NCI-H1436 (cell line): Measurements from ENCODE around the gene DNASE2.

Experiments used
- DNase-seq: peaks from one replicate; lab custom pipeline; 2025; lab: John Stamatoyannopoulos, UW

DNASE2 gene

GRCh38 chr19:12886651-12886968 lies 5.4 kb upstream of the DNASE2 start:
- no peak for DNase-seq

DNA sequence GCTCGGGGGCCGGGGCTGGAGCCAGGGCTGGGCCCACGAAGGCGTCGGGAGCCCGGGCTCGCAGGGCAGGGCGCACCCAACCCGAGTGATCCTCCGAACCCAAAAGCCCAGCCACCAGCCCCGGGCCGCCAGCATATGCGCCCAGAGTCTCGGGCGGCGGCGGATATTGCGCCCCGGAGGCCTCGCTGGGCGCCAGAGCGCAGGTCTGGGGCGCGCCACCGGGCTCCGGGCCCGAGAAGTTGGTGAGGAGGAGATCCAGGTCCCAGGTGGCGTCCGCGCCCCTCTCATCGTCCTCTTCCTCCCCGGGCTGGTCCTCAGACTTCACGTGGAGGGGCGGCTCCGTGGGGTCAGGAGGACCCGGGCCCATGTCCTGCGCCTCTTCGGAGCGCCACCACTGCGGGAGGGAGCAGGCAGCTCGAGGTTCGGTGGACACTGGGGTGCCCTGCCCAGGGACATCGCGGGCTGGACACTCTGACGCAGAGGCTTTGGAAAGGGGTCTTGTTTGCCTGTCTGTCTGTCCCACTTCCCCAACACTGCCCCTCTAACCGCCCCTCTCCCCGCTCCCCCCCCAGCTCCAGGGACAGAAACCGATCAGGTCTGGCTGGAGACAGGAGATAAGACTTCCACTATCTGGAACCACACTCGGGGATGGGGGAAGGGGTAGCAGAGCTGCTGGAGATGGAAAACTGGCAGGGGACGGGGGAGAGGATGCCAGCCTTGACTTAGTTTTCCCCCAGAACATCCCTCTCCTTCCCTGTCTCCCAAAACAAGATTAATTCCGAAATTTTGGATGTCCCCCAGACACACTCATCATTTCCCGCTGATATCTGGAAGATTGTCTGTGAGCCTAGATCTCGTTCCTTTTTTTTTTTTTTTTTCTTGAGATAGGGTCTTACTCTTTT lies 4.8 kb upstream of the DNASE2 start:
- DNase-seq: no peak

DNA sequence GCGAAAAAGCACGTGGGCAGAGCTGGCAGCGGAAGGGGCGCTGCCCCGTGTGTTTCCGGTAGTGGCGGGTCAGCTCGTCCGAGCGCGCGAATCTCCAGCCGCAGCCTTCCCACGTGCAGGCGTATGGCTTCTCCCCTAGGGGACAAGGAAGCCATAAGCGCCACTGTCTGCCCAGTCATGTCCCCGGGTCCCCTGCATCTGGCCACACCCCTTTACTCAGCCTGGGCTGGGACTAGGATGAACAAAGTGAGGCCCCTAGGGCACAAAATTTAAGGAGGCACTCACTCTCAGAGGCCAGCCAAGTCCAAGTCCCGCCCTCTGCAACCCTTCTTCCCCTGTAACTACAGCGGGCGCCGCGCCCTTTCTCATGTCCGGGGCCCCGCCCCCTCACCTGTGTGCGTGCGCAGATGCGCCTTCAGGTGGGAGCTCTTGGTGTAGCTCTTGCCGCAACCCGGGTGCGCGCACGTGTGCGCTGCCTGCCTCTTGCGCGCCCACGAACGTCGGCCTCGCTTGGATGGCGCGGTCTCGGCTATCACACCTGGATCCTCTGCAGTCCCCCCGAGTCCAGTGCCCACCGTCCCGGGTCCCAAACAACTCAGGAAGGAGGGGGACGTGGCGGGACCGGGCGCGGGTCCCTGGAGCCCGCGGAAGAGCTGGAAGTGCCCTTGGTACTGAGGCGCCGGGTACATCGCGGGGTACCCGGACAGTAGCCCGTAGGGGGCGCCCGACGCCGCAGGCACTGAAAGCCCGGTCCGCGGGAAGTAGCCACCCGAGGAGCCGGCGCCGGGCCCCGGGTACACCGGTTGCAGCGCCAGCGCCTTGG lies 3.9 kb upstream of the DNASE2 start:
- peak; percentile 83 for DNase-seq

DNA sequence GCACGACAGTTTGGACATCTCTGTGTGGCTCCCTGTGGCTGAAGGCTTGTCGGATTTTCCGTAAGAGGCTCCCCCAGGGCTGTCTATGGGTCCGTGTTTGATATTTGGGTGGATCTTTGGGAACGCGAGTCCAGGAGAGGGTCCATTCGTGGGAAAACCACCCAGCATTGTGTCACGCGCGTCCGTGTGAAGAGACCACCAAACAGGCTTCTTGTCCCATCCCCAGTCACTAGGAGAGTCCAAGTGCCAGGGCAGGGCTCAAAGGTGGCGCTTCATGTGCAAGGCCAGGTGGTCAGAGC lies 3.3 kb upstream of the DNASE2 start:
- no peak for DNase-seq

DNA sequence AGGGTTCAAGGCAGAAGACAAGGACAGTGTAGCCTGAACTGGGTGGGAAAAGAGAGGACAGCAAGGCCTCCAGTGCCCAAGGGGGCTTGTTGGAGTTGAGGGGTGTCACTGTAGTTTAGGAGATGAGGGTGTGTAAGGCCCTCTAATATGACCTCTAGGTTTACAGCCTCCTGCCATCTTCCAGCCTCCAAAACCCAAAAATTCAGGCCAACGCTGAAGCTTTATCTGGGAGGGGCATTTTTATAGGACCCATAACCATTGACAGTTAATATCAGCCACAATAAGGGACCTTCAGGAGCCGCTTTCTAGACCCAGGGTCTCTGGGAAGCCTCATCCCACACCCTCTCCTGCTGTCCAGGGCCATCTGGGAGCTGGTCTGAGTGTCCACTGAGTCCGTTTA lies 3.0 kb upstream of the DNASE2 start:
- DNase-seq: no peak

GRCh38 chr19:12882589-12882988 lies 1.3 kb upstream of the DNASE2 start:
- no peak for DNase-seq

DNA sequence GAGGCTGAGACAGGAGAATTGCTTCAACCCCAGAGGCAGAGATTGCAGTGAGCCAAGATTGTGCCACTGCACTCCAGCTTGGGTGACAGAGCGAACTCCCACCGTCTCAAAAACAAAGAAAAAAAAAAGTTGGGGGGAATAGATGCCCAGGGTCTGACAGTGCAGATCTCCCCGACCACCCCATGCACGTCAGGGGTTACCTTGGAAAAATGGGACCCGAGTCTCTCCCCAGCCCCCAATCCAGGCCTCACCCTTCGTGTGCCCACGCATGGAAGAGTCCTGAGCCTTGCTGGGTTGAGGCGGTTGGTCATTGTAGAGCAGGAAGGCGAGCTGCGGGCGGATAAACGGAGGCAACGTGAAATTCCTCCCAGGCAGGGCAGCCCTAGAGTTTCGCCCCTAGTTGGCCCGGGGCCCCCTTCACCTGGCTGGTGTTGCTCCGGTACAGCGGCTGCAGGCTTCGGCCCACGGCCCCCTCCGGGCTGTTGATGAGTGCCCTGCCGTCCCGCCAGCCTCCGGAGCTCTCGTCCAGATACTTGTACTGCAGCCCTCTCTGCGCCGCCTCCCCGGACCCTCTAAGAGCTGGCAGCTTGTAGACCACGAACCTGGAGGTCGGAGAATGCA lies 588 bp downstream of the DNASE2 start:
- DNase-seq: no peak

DNA sequence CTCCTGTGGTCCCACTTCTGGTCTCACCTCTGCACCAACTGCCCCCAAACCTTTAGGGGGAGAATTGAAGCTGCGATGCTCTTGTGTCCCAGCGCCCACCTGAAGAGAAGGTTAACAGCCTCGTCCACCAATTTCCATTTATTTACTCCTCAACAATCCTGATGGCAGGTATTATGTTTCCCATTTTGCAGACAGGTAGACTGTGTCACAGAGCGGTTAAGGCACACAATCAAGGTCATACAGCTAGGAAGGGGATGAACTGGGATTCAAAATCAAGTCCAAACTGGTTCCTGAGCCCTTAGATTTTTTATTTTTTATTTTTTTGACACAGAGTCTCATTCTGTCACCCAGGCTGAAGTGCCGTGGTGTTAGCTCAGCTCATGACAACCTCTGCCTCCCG lies 6.2 kb downstream of the DNASE2 start:
- DNase-seq: no peak

- no peak for DNase-seq
Measured at GRCh38 chr19:12873891-12874745, 7.1 kb downstream of the DNASE2 start.

- DNase-seq: peak; percentile 14
Measured at GRCh38 chr19:12872941-12873890, 8.0 kb downstream of the DNASE2 start.

DNA sequence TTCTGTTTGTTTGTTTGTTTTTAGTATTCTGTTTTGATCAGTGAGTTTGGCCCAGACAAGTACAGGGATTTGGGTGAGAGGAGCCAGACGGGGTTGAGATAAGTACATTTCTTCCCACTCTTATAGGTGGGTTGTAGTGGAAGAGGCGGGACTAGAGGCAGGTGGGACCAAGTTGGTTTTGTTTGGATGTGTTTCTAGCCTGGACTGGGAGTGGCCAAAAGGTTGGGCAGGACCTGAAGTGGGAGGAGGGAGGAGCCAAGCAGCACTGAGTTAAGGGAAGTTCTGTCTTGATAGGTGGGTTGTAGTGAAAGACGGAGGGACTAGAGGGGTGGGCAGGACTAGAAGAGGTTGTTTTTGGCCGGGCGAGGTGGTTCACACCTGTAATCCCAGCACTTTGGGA lies 9.0 kb downstream of the DNASE2 start:
- DNase-seq: no peak

DNA sequence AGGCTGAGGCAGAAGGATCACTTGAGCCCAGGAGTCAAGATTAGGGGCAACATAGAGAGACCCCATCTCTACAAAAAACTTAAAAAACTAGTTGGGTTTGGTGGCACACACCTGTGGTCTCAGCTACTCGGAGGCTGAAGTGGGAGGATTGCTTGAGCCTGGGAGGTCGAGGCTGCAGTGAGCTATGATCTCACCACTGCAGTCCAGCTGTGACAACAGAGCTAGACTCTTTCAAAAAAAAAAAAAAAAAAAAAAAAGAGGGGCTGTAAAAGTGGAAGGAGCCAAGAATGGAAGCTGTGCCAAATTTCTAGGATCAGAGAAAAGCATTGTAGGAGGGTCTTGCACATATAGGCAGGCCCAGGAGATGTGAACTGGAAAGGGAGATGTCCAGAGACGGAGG lies 9.6 kb downstream of the DNASE2 start:
- DNase-seq: no peak

GRCh38 chr19:12868540-12869112 lies 12.6 kb downstream of the DNASE2 start:
- no peak for DNase-seq

DNA sequence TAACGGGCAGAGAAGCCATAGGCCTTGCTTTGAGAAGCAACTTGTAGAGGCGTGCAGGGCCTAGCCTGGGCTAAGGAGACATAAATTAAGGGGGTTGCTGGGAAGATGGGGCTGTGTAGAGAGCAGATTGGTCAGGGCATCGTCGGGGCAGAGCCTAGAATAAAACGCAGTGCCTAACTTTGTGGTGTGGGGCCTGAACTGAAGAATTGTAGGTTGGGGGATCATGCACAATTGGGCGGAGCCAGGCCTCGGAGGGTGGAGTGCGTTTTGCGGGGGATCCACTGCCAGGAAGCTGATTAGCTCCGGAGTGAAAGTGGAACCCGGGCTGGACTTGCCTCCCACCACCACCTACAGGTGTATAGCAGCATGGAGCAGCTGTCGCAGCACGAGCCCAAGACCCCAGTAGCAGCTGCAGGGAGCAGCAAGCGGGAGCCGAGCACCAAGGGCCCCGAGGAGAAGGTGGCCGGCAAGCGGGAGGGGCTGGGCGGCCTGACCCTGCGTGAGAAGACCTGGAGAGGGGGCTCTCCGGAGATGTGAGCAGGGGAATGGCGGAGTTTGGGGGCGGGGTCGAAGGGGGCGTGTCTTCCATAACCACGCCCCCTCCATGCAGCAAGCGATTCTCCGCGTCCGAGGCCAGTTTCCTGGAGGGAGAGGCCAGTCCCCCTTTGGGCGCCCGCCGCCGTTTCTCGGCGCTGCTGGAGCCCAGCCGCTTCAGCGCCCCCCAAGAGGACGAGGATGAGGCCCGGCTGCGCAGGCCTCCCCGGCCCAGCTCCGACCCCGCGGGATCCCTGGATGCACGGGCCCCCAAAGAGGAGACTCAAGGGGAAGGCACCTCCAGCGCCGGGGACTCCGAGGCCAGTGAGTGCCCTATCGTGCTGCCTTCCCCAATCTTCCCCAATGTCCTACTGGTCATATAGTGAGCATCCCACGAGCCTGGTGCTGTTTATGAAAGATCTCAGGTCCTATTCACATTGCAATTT lies 13.8 kb downstream of the DNASE2 start:
- no peak for DNase-seq

DNA sequence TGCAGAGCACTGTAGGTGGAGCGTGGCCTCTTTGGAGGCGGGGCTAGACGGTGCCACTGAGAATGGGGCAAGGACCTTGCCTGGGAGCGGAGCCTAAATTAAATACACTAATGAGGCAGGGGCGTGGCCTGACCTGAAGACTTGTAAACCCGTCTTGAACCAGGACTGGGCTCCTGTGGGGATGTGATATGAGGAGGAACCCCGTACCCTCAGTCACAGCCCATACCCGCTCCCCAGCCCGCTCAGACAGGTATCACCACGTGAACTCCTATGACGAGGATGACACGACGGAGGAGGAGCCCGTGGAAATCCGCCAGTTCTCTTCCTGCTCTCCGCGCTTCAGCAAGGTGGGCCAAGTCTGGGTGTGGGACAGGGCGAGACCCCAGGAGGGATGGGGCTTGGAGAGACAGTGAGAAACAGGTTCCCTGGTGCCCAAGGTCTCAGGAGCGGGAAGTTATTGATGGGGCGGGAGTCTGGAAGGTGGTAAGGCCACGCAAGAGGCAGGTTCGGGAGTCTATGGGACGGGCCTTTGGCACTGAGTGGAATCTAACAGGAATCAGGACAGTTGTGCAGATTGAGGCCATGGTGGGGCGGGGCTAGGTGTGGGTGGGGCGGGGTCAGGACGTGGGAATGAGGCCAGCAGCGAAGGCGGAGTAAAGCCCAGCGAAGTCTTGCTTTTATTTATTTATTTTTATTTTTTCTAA lies 14.7 kb downstream of the DNASE2 start:
- no peak for DNase-seq

- DNase-seq: no peak
Measured at GRCh38 chr19:12865746-12866415, 15.4 kb downstream of the DNASE2 start.

DNA sequence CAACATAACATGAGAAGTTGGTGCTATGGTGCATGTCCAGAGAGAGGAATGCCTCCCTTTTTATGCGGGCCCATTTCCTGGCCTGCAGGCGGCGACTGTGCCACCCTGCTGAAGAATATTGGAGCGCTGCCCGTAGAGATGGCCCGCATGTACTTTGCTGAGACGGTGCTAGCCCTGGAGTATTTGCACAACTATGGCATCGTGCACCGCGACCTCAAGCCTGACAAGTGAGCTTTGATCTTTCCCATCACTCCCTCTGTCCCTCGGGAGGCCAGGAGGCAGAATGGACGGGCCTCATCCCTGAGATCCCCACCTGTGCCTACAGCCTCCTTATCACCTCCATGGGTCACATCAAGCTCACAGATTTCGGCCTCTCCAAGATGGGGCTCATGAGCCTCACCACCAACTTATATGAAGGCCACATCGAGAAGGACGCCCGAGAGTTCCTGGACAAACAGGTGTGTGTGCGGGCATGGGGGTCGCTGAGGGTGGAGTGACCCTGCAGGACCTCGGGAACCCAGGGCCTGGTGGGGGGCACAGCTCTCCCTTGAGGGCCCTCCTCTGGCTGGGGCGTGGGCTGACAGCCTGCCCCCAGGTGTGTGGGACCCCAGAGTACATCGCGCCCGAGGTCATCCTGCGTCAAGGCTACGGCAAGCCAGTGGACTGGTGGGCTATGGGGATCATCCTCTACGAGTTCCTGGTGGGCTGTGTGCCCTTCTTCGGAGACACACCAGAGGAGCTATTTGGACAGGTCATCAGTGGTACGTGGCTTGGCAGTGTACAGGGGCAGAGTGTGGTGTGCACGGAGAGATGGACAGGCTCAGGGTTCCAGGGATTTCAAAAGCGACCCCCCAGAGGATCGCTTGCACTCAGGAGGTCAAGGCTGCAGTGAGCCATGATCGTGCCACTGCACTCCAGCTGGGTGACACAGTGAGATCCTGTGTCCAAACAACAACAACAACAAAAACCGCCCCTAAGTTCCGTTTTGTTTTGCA lies 16.2 kb downstream of the DNASE2 start:
- no peak for DNase-seq
